Panc1 (cell line): Measurements from ENCODE around the gene SUPT5H.

Experiments used
- POLR2AphosphoS5 ChIP-seq: IDR thresholded peaks from 2 replicates; pipeline ENCODE4 v1.6.1; 2012; ENCODE audit warnings: mild to moderate bottlenecking, low read depth, low read length, moderate library complexity
- SIN3A ChIP-seq: IDR thresholded peaks from 2 replicates; pipeline ENCODE4 v1.6.1; 2012; ENCODE audit warnings: low read depth, mild to moderate bottlenecking, low read length, moderate library complexity, borderline replicate concordance; ENCODE audit not compliant: insufficient read depth
- TCF7L2 ChIP-seq: IDR thresholded peaks from 2 replicates; pipeline ENCODE4 v1.6.1; 2011; ENCODE audit warnings: mild to moderate bottlenecking, low read depth, low read length, inconsistent platforms
- TF ChIP-seq, protein P1 (sequence below), 2 experiments: IDR thresholded peaks; 2 replicates each; pipeline ENCODE4 v1.6.1; 2011 to 2012; ENCODE audit warnings: low read depth in 2 of 2, control low read depth in 1 of 2, low read length in 1 of 2, mild to moderate bottlenecking in 1 of 2, moderate library complexity in 1 of 2; ENCODE audit not compliant: insufficient read depth in 1 of 2
- TF ChIP-seq, protein P2 (sequence below): fragments of 450-650 bp; IDR thresholded peaks from 2 replicates; pipeline ENCODE4 v1.5.1; 2017; ENCODE audit warnings: mild to moderate bottlenecking

DNA sequence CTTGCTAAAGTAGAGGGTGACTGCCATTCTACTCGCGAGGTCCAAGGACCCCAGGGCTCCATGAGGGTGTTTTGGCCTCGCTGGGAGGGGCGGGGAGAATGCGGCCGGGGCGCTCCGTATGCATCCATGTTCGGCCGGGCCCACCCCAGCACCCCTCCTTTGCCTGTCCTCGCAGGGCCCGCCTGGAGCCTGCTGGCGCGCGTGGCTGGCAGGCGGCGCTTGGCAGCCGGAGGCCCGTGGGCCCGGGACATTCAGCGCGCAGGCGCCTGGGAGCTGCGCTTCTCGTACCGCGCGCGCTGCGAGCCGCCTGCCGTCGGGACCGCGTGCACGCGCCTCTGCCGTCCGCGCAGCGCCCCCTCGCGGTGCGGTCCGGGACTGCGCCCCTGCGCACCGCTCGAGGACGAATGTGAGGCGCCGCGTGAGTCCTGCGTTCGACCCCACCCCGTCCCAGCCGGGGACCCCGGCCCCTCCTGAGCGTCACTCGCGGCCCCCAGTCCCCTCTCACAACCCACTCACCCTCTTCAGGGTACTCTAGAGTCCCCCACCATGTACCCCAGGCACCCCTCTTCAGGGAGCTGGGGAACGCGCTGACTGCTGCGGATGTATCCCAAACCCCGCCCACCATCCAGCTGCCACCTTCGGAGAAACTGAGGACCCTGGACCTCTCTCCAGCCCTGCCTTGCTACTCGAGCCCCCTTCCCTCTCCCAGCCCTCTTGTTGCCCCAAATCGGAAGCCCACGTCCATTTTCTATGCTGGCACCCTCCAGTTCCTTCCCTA, 57.4 kb downstream of the SUPT5H start:
- TF ChIP-seq, protein P1, sequence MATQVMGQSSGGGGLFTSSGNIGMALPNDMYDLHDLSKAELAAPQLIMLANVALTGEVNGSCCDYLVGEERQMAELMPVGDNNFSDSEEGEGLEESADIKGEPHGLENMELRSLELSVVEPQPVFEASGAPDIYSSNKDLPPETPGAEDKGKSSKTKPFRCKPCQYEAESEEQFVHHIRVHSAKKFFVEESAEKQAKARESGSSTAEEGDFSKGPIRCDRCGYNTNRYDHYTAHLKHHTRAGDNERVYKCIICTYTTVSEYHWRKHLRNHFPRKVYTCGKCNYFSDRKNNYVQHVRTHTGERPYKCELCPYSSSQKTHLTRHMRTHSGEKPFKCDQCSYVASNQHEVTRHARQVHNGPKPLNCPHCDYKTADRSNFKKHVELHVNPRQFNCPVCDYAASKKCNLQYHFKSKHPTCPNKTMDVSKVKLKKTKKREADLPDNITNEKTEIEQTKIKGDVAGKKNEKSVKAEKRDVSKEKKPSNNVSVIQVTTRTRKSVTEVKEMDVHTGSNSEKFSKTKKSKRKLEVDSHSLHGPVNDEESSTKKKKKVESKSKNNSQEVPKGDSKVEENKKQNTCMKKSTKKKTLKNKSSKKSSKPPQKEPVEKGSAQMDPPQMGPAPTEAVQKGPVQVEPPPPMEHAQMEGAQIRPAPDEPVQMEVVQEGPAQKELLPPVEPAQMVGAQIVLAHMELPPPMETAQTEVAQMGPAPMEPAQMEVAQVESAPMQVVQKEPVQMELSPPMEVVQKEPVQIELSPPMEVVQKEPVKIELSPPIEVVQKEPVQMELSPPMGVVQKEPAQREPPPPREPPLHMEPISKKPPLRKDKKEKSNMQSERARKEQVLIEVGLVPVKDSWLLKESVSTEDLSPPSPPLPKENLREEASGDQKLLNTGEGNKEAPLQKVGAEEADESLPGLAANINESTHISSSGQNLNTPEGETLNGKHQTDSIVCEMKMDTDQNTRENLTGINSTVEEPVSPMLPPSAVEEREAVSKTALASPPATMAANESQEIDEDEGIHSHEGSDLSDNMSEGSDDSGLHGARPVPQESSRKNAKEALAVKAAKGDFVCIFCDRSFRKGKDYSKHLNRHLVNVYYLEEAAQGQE (IDR thresholded peaks at IDR 0.05; ENCODE audit: insufficient read depth in 1 of 2, low read depth in 2 of 2, low read length in 1 of 2): no peak
- TF ChIP-seq, protein P2, sequence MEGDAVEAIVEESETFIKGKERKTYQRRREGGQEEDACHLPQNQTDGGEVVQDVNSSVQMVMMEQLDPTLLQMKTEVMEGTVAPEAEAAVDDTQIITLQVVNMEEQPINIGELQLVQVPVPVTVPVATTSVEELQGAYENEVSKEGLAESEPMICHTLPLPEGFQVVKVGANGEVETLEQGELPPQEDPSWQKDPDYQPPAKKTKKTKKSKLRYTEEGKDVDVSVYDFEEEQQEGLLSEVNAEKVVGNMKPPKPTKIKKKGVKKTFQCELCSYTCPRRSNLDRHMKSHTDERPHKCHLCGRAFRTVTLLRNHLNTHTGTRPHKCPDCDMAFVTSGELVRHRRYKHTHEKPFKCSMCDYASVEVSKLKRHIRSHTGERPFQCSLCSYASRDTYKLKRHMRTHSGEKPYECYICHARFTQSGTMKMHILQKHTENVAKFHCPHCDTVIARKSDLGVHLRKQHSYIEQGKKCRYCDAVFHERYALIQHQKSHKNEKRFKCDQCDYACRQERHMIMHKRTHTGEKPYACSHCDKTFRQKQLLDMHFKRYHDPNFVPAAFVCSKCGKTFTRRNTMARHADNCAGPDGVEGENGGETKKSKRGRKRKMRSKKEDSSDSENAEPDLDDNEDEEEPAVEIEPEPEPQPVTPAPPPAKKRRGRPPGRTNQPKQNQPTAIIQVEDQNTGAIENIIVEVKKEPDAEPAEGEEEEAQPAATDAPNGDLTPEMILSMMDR: no peak
- no peak for TF ChIP-seq POLR2AphosphoS5
- no peak for TF ChIP-seq SIN3A
- TF ChIP-seq TCF7L2: no peak
